Measurements from ENCODE around the gene ZNF281. TPM values are rescaled to one million over a fixed set of nuclear protein-coding genes. Genes with fewer than 3 reads are reported as not detected.
A peak's percentile ranks its signal among the peaks of the same experiment; 100 is the strongest.
"Not testable (repeated sequence)": the region's sequence is repeated elsewhere in the genome, so short reads cannot be mapped to it uniquely, and the experiment has no call there.

Gene ZNF281
- total and polyA plus RNA-seq, 7 experiments from 2014 or later, result 16.3 to 35.3 (median 27.3) TPM

DNA sequence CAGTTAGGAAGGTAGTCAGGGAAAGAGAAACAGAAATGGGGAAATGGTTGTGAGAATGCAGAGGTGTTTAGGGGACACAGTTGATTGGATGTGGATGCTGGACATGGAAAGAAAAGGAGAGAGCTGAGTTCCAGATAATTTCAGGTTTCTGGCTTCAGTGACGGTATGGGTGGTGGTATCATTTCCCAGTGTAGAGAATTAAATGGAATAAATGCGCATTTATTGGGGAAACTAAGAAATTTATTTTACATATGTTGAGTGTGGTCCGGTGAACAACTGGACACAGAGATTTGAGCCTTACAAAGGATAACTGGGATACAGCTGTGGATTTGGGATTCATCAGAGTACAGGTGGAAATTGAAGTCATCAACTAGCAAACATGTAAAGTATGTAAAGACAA, 12.4 kb upstream of the ZNF281 start:
- Histone ChIP-seq H3K27me3 (ENCODE audit: control insufficient read depth in 2 of 2, insufficient read depth in 2 of 2, low read length in 2 of 2) (no peaks in the 10 kb centered on the region), H3K4me3 (ENCODE audit: low read length) (no peak overlapping the region), H3K36me3 (ENCODE audit: control insufficient read depth in 2 of 3, insufficient read depth in 3 of 3, low read length in 3 of 3) (no peaks in the 10 kb centered on the region), H3K27ac (ENCODE audit: low read depth, low read length) (no peak overlapping the region), H3K9me3 (ENCODE audit: control insufficient read depth in 2 of 3, low read length in 3 of 3) (no peaks in the 10 kb centered on the region), H3K4me1 (ENCODE audit: control insufficient read depth in 2 of 2, insufficient read depth in 2 of 2, low read length in 2 of 2) (no peaks in the 10 kb centered on the region)
- ATAC-seq (no peak), DNase-seq (no peak)
- ChIA-PET CTCF (no interaction called here), POLR2A (no interaction called here)
- Mint-ChIP-seq H3K4me3 (no peak overlapping the region), H3K4me1 (no peaks in the 10 kb centered on the region), H3K27ac (no peak overlapping the region), H3K9me3 (no peaks in the 10 kb centered on the region), H3K36me3 (peaks cover 0 to 1% (median 0%) of the 10 kb centered on the region in 5 donors), H3K27me3 (peaks cover 0 to 6% (median 0%) of the 10 kb centered on the region in 5 donors)
- intact Hi-C loops (cut with micrococcal nuclease), result no loop called here

DNA sequence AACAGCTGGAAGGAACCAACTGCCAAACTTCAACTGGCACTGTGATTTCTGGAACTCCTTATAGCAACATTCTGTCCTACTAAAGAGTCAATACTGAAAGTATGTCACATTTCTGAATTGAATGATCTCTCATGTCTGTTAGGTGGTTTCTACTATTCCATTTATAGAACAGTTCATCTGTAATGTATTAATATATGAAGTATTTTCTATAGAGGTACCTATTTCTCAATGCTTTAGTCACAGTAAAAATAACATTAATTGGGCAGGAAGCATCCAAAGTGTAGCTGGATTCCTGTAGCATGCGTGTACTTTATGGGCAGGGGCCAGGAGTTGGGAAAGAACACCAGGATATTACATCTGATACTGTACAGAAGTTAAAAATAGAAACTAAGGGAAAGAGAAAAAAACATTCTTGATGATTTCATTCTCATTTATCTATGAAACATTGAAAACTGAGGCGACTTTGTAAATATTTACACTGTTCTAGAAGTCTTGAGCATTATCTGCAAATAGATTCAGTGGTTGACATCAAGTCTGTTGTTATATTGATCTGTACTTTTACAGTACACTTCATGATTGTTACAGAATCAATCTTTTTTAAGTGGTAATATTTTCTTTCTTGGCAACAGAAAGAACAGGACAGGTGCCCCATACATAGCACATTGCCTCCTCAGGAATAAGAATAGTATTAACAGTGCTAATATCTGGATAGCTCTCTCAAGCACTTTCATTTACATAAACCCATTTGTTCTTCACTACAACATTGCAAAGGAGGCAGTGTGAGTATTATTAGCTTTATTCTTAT, 6.2 kb upstream of the ZNF281 start:
- no peaks in the 10 kb centered on the region for H3K4me1 ChIP-seq (ENCODE audit: control insufficient read depth in 2 of 2, insufficient read depth in 2 of 2, low read length in 2 of 2)
- H3K4me3 Mint-ChIP-seq, result no peak overlapping the region
- no peak overlapping the region for H3K27ac ChIP-seq (ENCODE audit: low read depth, low read length)
- intact Hi-C loops (cut with micrococcal nuclease), result no loop called here
- H3K9me3 ChIP-seq (ENCODE audit: control insufficient read depth in 2 of 3, low read length in 3 of 3), result no peaks in the 10 kb centered on the region
- no peak for ATAC-seq
- H3K36me3 ChIP-seq (ENCODE audit: control insufficient read depth in 2 of 3, insufficient read depth in 3 of 3, low read length in 3 of 3), result no peaks in the 10 kb centered on the region
- ChIA-PET CTCF (interaction anchor here (0.6 to 0.7 kb wide), 2 partner anchors 11 to 136 kb away, joined by 3 to 4 read pairs; no protein-coding TSS in a partner anchor), POLR2A (no interaction called here)
- no peaks in the 10 kb centered on the region for H3K27me3 ChIP-seq (ENCODE audit: control insufficient read depth in 2 of 2, insufficient read depth in 2 of 2, low read length in 2 of 2)
- H3K9me3 Mint-ChIP-seq, result no peaks in the 10 kb centered on the region
- H3K27ac Mint-ChIP-seq, result peak overlapping the region in 1 of 9 donors; percentile 19
- H3K4me1 Mint-ChIP-seq, result peaks cover 0 to 7% (median 0%) of the 10 kb centered on the region in 7 donors
- H3K27me3 Mint-ChIP-seq, result peaks cover 0 to 9% (median 0%) of the 10 kb centered on the region in 5 donors
- no peak overlapping the region for H3K4me3 ChIP-seq (ENCODE audit: low read length)
- no peaks in the 10 kb centered on the region for H3K36me3 Mint-ChIP-seq
- DNase-seq, result no peak

DNA sequence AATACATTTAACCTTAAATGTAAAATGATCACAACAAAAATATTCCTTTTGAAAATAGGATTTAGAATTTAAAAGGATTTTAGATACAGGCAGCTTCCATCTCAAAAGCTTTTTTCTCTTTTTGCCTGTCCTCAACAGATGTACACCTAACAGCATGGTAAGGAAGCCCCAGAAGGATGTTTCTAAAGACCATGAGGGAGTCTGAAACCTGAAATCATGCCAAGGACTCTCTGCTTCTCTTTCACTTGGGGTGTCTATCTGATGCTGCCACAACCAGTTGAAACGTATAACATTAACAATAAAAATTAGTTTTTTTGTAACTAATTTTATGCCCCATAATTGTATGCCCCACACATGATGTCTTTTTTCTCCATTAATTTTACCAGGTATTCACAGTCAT, 5.4 kb upstream of the ZNF281 start:
- H3K27ac ChIP-seq (ENCODE audit: low read depth, low read length), result no peak overlapping the region
- no peaks in the 10 kb centered on the region for H3K36me3 ChIP-seq (ENCODE audit: control insufficient read depth in 2 of 3, insufficient read depth in 3 of 3, low read length in 3 of 3)
- no peaks in the 10 kb centered on the region for H3K9me3 ChIP-seq (ENCODE audit: control insufficient read depth in 2 of 3, low read length in 3 of 3)
- intact Hi-C loops (cut with micrococcal nuclease), result no loop called here
- Mint-ChIP-seq H3K27ac (peak overlapping the region in 1 of 9 donors; percentile 19), H3K27me3 (peaks cover 0 to 9% (median 0%) of the 10 kb centered on the region in 5 donors), H3K4me1 (peaks cover 5 to 13% (median 6%) of the 10 kb centered on the region in 7 donors), H3K9me3 (no peaks in the 10 kb centered on the region), H3K36me3 (no peaks in the 10 kb centered on the region), H3K4me3 (no peak overlapping the region)
- ChIA-PET POLR2A (no interaction called here), CTCF (no interaction called here)
- no peak for ATAC-seq
- no peaks in the 10 kb centered on the region for H3K27me3 ChIP-seq (ENCODE audit: control insufficient read depth in 2 of 2, insufficient read depth in 2 of 2, low read length in 2 of 2)
- H3K4me3 ChIP-seq (ENCODE audit: low read length), result no peak overlapping the region
- DNase-seq, result no peak
- H3K4me1 ChIP-seq (ENCODE audit: control insufficient read depth in 2 of 2, insufficient read depth in 2 of 2, low read length in 2 of 2), result no peaks in the 10 kb centered on the region

DNA sequence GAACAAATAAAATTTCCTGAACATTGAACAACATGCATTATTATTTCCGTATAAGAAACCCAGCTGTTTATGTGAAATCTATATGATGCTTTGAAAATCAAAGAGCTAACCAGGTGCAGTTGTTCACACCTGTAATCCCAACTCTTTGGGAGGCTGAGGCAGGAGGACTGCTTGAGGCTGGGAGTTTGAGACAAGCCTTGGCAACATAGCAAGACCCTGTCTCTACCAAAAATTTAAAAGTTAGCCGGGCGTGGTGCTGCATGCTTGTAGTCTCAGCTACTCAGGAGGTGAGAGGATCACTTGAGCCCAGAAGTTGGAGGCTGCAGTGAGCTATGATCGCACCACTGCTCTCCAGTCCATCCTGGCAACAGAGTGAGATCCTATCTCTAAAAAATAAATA, 4.8 kb upstream of the ZNF281 start:
- ChIA-PET CTCF (no interaction called here), POLR2A (no interaction called here)
- Histone ChIP-seq H3K9me3 (ENCODE audit: control insufficient read depth in 2 of 3, low read length in 3 of 3) (no peaks in the 10 kb centered on the region), H3K27me3 (ENCODE audit: control insufficient read depth in 2 of 2, insufficient read depth in 2 of 2, low read length in 2 of 2) (no peaks in the 10 kb centered on the region), H3K36me3 (ENCODE audit: control insufficient read depth in 2 of 3, insufficient read depth in 3 of 3, low read length in 3 of 3) (peaks cover 0 to 4% (median 0%) of the 10 kb centered on the region in 3 experiments), H3K4me1 (ENCODE audit: control insufficient read depth in 2 of 2, insufficient read depth in 2 of 2, low read length in 2 of 2) (no peaks in the 10 kb centered on the region), H3K4me3 (ENCODE audit: low read length) (no peak overlapping the region), H3K27ac (ENCODE audit: low read depth, low read length) (no peak overlapping the region)
- ATAC-seq, result no peak
- Mint-ChIP-seq H3K27me3 (peaks cover 0 to 12% (median 0%) of the 10 kb centered on the region in 5 donors), H3K9me3 (peaks cover 0 to 4% (median 0%) of the 10 kb centered on the region in 11 donors), H3K36me3 (peaks cover 0 to 4% (median 2%) of the 10 kb centered on the region in 5 donors), H3K4me3 (no peak overlapping the region), H3K4me1 (peaks cover 7 to 19% (median 12%) of the 10 kb centered on the region in 7 donors), H3K27ac (no peak overlapping the region)
- intact Hi-C loops (cut with micrococcal nuclease), result loop anchor here (5.0 kb wide), 5 partner anchors 33 to 262 kb away; partner anchors contain the start of gene DDX59 (in 1 of the 2)
- DNase-seq, result no peak

DNA sequence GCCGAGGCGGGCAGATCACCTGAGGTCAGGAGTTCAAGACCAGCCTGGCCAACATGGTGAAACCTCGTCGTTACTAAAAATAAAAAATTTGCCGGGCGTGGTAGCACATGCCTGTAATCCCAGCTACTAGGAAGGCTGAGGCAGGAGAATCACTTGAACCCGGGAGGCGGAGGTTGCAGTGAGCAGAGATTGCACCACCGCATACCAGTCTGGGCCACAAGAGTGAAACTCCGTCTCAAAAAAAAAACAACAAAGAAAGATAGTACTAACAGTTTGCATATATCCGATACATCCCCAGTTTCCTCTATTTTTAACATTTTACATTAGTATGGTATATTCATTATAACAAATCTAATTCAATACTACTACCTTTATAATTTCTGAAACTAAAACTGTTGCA, 3.9 kb upstream of the ZNF281 start:
- H3K4me3 ChIP-seq (ENCODE audit: low read length); H3K27ac ChIP-seq (ENCODE audit: low read depth, low read length); H3K27ac Mint-ChIP-seq; CTCF ChIA-PET; H3K27me3 ChIP-seq (ENCODE audit: control insufficient read depth in 2 of 2, insufficient read depth in 2 of 2, low read length in 2 of 2); ATAC-seq; H3K4me3 Mint-ChIP-seq; H3K36me3 ChIP-seq (ENCODE audit: control insufficient read depth in 2 of 3, insufficient read depth in 3 of 3, low read length in 3 of 3); H3K9me3 ChIP-seq (ENCODE audit: control insufficient read depth in 2 of 3, low read length in 3 of 3); H3K36me3 Mint-ChIP-seq; POLR2A ChIA-PET; H3K4me1 ChIP-seq (ENCODE audit: control insufficient read depth in 2 of 2, insufficient read depth in 2 of 2, low read length in 2 of 2); DNase-seq; H3K9me3 Mint-ChIP-seq: not testable (repeated sequence)
- H3K27me3 Mint-ChIP-seq, result peaks cover 0 to 12% (median 0%) of the 10 kb centered on the region in 5 donors
- intact Hi-C loops (cut with micrococcal nuclease), result loop anchor here (5.0 kb wide), 5 partner anchors 34 to 261 kb away; partner anchors contain the start of gene DDX59 (in 1 of the 2)
- H3K4me1 Mint-ChIP-seq, result peaks cover 7 to 25% (median 17%) of the 10 kb centered on the region in 7 donors

DNA sequence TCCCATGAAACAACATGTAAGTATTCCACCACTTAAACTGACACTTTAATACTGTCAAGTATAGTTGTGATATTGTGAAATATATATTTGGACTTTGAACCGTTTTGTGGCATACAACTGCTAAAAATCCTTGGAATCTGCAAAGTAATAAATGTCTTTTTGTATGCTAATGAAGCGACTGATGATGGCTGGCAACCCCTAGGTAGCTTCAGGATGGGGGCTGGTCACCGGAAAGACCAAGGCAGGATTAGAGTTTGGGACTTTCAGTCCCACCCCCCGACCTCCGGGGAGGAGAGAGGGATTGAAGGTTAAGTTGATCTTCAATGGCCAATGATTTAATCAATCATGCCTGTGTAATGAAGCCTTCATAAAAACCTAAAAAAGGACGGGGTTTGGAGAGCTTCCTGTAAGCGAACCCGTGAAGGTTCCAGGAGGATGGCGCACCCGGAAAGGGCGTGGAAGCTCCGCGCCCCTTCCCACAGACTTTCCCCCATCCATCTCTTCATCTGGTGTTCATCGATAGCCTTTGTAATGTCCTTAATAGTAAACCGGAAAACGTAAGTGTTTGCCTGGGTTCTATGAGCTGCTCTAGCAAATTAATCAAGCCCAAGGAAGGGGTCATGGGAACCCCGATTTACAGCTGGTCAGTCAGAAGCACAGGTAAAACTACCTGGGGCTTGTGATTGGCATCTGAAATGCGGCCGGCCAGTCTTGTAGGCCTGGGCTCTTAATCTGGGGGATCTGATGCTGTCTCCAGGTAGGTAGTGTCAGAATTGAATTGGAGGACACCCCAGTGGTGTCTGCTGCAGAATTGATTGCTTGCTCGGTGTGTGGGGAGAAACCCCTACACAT, 1.8 kb upstream of the ZNF281 start:
- CTCF ChIA-PET, result no interaction called here
- peaks cover 0 to 12% (median 0%) of the 10 kb centered on the region in 5 donors for H3K27me3 Mint-ChIP-seq
- H3K4me1 Mint-ChIP-seq, result peaks cover 26 to 46% (median 37%) of the 10 kb centered on the region in 7 donors
- Histone ChIP-seq H3K4me1 (ENCODE audit: control insufficient read depth in 2 of 2, insufficient read depth in 2 of 2, low read length in 2 of 2) (peaks cover 23 to 25% of the 10 kb centered on the region in 2 donors), H3K27me3 (ENCODE audit: control insufficient read depth in 2 of 2, insufficient read depth in 2 of 2, low read length in 2 of 2) (no peaks in the 10 kb centered on the region), H3K27ac (ENCODE audit: low read depth, low read length) (no peak overlapping the region), H3K36me3 (ENCODE audit: control insufficient read depth in 2 of 3, insufficient read depth in 3 of 3, low read length in 3 of 3) (peaks cover 0 to 10% (median 0%) of the 10 kb centered on the region in 3 experiments), H3K9me3 (ENCODE audit: control insufficient read depth in 2 of 3, low read length in 3 of 3) (no peaks in the 10 kb centered on the region), H3K4me3 (ENCODE audit: low read length) (no peak overlapping the region)
- DNase-seq (no peak), ATAC-seq (no peak)
- peak overlapping the region in 2 of 9 donors; percentile 3 to 23 for H3K27ac Mint-ChIP-seq
- peak overlapping the region in 4 of 10 donors; percentile 29 to 100 (median 71) for H3K4me3 Mint-ChIP-seq
- POLR2A ChIA-PET, result interaction anchor here (1.2 kb wide), 1 partner anchor 19 kb away, joined by 5 read pairs; no protein-coding TSS in a partner anchor
- intact Hi-C loops (cut with micrococcal nuclease), result loop anchor here (2.0 to 5.0 kb wide), 6 partner anchors 36 to 259 kb away; partner anchors contain the start of gene DDX59 (in 1 of the 2)
- H3K9me3 Mint-ChIP-seq, result peaks cover 0 to 7% (median 1%) of the 10 kb centered on the region in 11 donors
- H3K36me3 Mint-ChIP-seq, result peaks cover 6 to 25% (median 18%) of the 10 kb centered on the region in 5 donors

All from naive thymus-derived CD4-positive, alpha-beta T cell (primary cell).